Stimulated activated naive B cell treated with anti-CD40 and anti-IgM and Interleukin-4, amounts not matched to agents 10 μg/mL and 1 μg/mL and 100 μg/mL, for 72 hours (primary cell): ENCODE data around the gene HS6ST3.

Experiments
- ATAC-seq, 2 donors: fragments of 150-1000 bp; cut with Tn5 transposase; replicated peaks; 2 replicates each; pipeline ENCODE4 v1.10.0; 2021; ENCODE audit warnings: moderate library complexity in 1 of 2
- DNase-seq: peaks from one replicate; pipeline ENCODE4 v3.0.0; 2021
- H3K27ac Mint-ChIP-seq: one replicate; pipeline ENCODE4 v1.8.0; 2022; ENCODE audit warnings: mild to moderate bottlenecking, mixed read lengths
- H3K27me3 Mint-ChIP-seq, 2 donors: one replicate each; pipeline ENCODE4 v1.8.0; 2022; ENCODE audit warnings: mixed read lengths in 2 of 2
- H3K36me3 Mint-ChIP-seq, 2 donors: one replicate each; pipeline ENCODE4 v1.8.0; 2022; ENCODE audit warnings: mixed read lengths in 2 of 2, mild to moderate bottlenecking in 1 of 2
- H3K4me1 Mint-ChIP-seq, 2 donors: one replicate each; pipeline ENCODE4 v1.8.0; 2022; ENCODE audit warnings: mixed read lengths in 2 of 2, mild to moderate bottlenecking in 1 of 2
- H3K4me3 Mint-ChIP-seq, 2 donors: one replicate each; pipeline ENCODE4 v1.8.0; 2022; ENCODE audit warnings: mild to moderate bottlenecking in 2 of 2, mixed read lengths in 2 of 2, moderate library complexity in 1 of 2
- H3K9me3 Mint-ChIP-seq, 2 donors: one replicate each; pipeline ENCODE4 v1.8.0; 2022; ENCODE audit warnings: mixed read lengths in 2 of 2, mild to moderate bottlenecking in 1 of 2

Gene HS6ST3

GRCh38 chr13:96783511-96783910, 693.6 kb downstream of the HS6ST3 start:
- Mint-ChIP-seq H3K36me3 (no peaks in the 10 kb centered on the region), H3K4me3 (no peak overlapping the region), H3K27me3 (no peaks in the 10 kb centered on the region), H3K27ac (no peak overlapping the region), H3K9me3 (peaks cover 0 to 2% of the 10 kb centered on the region in 2 donors), H3K4me1 (no peaks in the 10 kb centered on the region)
- no peak for ATAC-seq
- no peak for DNase-seq

- H3K36me3 Mint-ChIP-seq: no peaks in the 10 kb centered on the region
- H3K4me3 Mint-ChIP-seq: no peak overlapping the region
- DNase-seq (no peak), ATAC-seq (no peak)
- H3K27ac Mint-ChIP-seq: no peak overlapping the region
- H3K27me3 Mint-ChIP-seq: no peaks in the 10 kb centered on the region
- H3K9me3 Mint-ChIP-seq: peaks cover 0 to 2% of the 10 kb centered on the region in 2 donors
- no peaks in the 10 kb centered on the region for H3K4me1 Mint-ChIP-seq
Measured at GRCh38 chr13:96785986-96786385, 696.1 kb downstream of the HS6ST3 start.

- ATAC-seq (no peak), DNase-seq (no peak)
- Mint-ChIP-seq H3K27me3 (no peaks in the 10 kb centered on the region), H3K4me3 (no peak overlapping the region), H3K9me3 (peaks cover 0 to 2% of the 10 kb centered on the region in 2 donors), H3K27ac (no peak overlapping the region), H3K4me1 (no peaks in the 10 kb centered on the region), H3K36me3 (no peaks in the 10 kb centered on the region)
Measured at GRCh38 chr13:96792188-96792587, 702.3 kb downstream of the HS6ST3 start.

- Mint-ChIP-seq H3K36me3 (no peaks in the 10 kb centered on the region), H3K4me3 (no peak overlapping the region), H3K27me3 (no peaks in the 10 kb centered on the region), H3K27ac (no peak overlapping the region), H3K9me3 (peaks cover 0 to 2% of the 10 kb centered on the region in 2 donors), H3K4me1 (no peaks in the 10 kb centered on the region)
- ATAC-seq: no peak
- no peak for DNase-seq
Measured at GRCh38 chr13:96792736-96793403, 703.0 kb downstream of the HS6ST3 start.

- no peaks in the 10 kb centered on the region for H3K27me3 Mint-ChIP-seq
- H3K27ac Mint-ChIP-seq: no peak overlapping the region
- no peak overlapping the region for H3K4me3 Mint-ChIP-seq
- no peaks in the 10 kb centered on the region for H3K36me3 Mint-ChIP-seq
- H3K4me1 Mint-ChIP-seq: no peaks in the 10 kb centered on the region
- H3K9me3 Mint-ChIP-seq: no peaks in the 10 kb centered on the region
- no peak for ATAC-seq
- DNase-seq: no peak
Measured at GRCh38 chr13:96793404-96793755, 703.5 kb downstream of the HS6ST3 start.

GRCh38 chr13:96794669-96795068, 704.8 kb downstream of the HS6ST3 start:
- ATAC-seq: no peak
- Mint-ChIP-seq H3K27ac (no peak overlapping the region), H3K4me3 (no peak overlapping the region), H3K4me1 (no peaks in the 10 kb centered on the region), H3K36me3 (no peaks in the 10 kb centered on the region), H3K27me3 (no peaks in the 10 kb centered on the region), H3K9me3 (no peaks in the 10 kb centered on the region)
- no peak for DNase-seq

- DNase-seq (no peak), ATAC-seq (no peak)
- Mint-ChIP-seq H3K4me1 (no peaks in the 10 kb centered on the region), H3K27me3 (no peaks in the 10 kb centered on the region), H3K4me3 (no peak overlapping the region), H3K27ac (no peak overlapping the region), H3K9me3 (no peaks in the 10 kb centered on the region), H3K36me3 (no peaks in the 10 kb centered on the region)
Measured at GRCh38 chr13:96795670-96796069, 705.8 kb downstream of the HS6ST3 start.

GRCh38 chr13:96796091-96796633, 706.3 kb downstream of the HS6ST3 start:
- Mint-ChIP-seq H3K9me3 (no peaks in the 10 kb centered on the region), H3K4me1 (no peaks in the 10 kb centered on the region), H3K27me3 (no peaks in the 10 kb centered on the region), H3K4me3 (no peak overlapping the region), H3K27ac (no peak overlapping the region), H3K36me3 (no peaks in the 10 kb centered on the region)
- DNase-seq (no peak), ATAC-seq (no peak)

GRCh38 chr13:96797136-96797535, 707.2 kb downstream of the HS6ST3 start:
- Mint-ChIP-seq H3K27me3 (no peaks in the 10 kb centered on the region), H3K4me1 (no peaks in the 10 kb centered on the region), H3K36me3 (no peaks in the 10 kb centered on the region), H3K4me3 (no peak overlapping the region), H3K9me3 (no peaks in the 10 kb centered on the region), H3K27ac (no peak overlapping the region)
- no peak for ATAC-seq
- DNase-seq: no peak

- ATAC-seq (no peak), DNase-seq (no peak)
- Mint-ChIP-seq H3K4me1 (no peaks in the 10 kb centered on the region), H3K27ac (no peak overlapping the region), H3K27me3 (no peaks in the 10 kb centered on the region), H3K36me3 (no peaks in the 10 kb centered on the region), H3K9me3 (peaks cover 12 to 15% of the 10 kb centered on the region in 2 donors), H3K4me3 (no peak overlapping the region)
Measured at GRCh38 chr13:96803456-96804100, 713.7 kb downstream of the HS6ST3 start.

GRCh38 chr13:96804174-96804573, 714.3 kb downstream of the HS6ST3 start:
- Mint-ChIP-seq H3K36me3 (no peaks in the 10 kb centered on the region), H3K27me3 (no peaks in the 10 kb centered on the region), H3K4me3 (no peak overlapping the region), H3K27ac (no peak overlapping the region), H3K9me3 (peaks cover 12 to 15% of the 10 kb centered on the region in 2 donors), H3K4me1 (no peaks in the 10 kb centered on the region)
- ATAC-seq: no peak
- DNase-seq: no peak

- Mint-ChIP-seq H3K4me3 (no peak overlapping the region), H3K9me3 (peaks cover 12 to 15% of the 10 kb centered on the region in 2 donors)
Measured at GRCh38 chr13:96806746-96807145, 716.8 kb downstream of the HS6ST3 start.

GRCh38 chr13:96809366-96810096, 719.6 kb downstream of the HS6ST3 start:
- no peaks in the 10 kb centered on the region for H3K36me3 Mint-ChIP-seq
- H3K4me1 Mint-ChIP-seq: no peaks in the 10 kb centered on the region
- no peaks in the 10 kb centered on the region for H3K27me3 Mint-ChIP-seq
- H3K27ac Mint-ChIP-seq: no peak overlapping the region
- H3K9me3 Mint-ChIP-seq: peaks cover 9 to 10% of the 10 kb centered on the region in 2 donors
- H3K4me3 Mint-ChIP-seq: no peak overlapping the region
- no peak for ATAC-seq
- no peak for DNase-seq

More at GRCh38 chr13:96806746-96807145, 716.8 kb downstream of the HS6ST3 start:
- no peaks in the 10 kb centered on the region for H3K27me3 Mint-ChIP-seq
- H3K4me1 Mint-ChIP-seq: no peaks in the 10 kb centered on the region
- DNase-seq (no peak), ATAC-seq (no peak)
- H3K27ac Mint-ChIP-seq: no peak overlapping the region
- no peaks in the 10 kb centered on the region for H3K36me3 Mint-ChIP-seq

- Mint-ChIP-seq H3K4me3 (no peak overlapping the region), H3K27me3 (no peaks in the 10 kb centered on the region), H3K36me3 (no peaks in the 10 kb centered on the region), H3K4me1 (no peaks in the 10 kb centered on the region), H3K27ac (no peak overlapping the region), H3K9me3 (peaks cover 9 to 10% of the 10 kb centered on the region in 2 donors)
- ATAC-seq (no peak), DNase-seq (no peak)
Measured at GRCh38 chr13:96810104-96810503, 720.2 kb downstream of the HS6ST3 start.

GRCh38 chr13:96811049-96811448, 721.1 kb downstream of the HS6ST3 start:
- Mint-ChIP-seq H3K4me3 (no peak overlapping the region), H3K27me3 (no peaks in the 10 kb centered on the region), H3K27ac (no peak overlapping the region), H3K4me1 (no peaks in the 10 kb centered on the region), H3K36me3 (no peaks in the 10 kb centered on the region), H3K9me3 (peaks cover 8% of the 10 kb centered on the region in 2 donors)
- DNase-seq (no peak), ATAC-seq (no peak)
